ENCODE results near the gene SYT6. TPM values are rescaled to one million over a fixed set of nuclear protein-coding genes. Genes with fewer than 3 reads are reported as not detected.
A peak's percentile ranks its signal among the peaks of the same experiment; 100 is the strongest.

The SYT6 gene
- polyA plus RNA-seq, 3 donors from 2014 or later: not detected

- no peak overlapping the region for H3K27ac Mint-ChIP-seq
- no peak overlapping the region for H3K4me3 Mint-ChIP-seq
- H3K9me3 Mint-ChIP-seq: no peaks in the 10 kb centered on the region
- peaks cover 0 to 4% (median 0%) of the 10 kb centered on the region in 3 donors for H3K36me3 Mint-ChIP-seq
- peaks cover 0 to 1% (median 0%) of the 10 kb centered on the region in 3 donors for H3K27me3 Mint-ChIP-seq (ENCODE audit: low read depth in 3 of 3)
- no peak for DNase-seq
- H3K4me1 Mint-ChIP-seq: peaks cover 0 to 4% of the 10 kb centered on the region in 2 donors
Measured at GRCh38 chr1:114169509-114169908, 15.8 kb upstream of the SYT6 start.

DNA sequence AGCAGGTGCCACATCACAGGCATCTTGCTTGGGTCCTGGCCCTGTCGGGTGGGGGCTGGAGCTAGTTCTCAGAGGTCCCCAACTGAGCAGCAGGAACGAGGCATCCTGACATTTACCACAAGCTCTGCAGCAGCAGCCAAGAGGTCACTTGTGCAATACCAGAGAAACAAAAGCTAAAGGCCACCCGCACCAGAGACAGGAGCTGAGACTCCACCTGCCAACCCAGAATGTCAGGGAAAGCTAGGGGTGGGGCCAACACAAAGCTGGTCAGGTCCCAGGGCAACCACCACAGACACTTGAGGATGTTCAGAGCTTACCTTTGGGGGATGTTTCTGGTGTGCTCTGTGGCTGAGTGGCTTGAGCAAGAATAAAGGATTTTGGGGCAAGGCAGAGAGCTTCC is 13.6 kb upstream of the SYT6 start:
- H3K27me3 Mint-ChIP-seq (ENCODE audit: low read depth in 3 of 3): peaks cover 0 to 6% (median 1%) of the 10 kb centered on the region in 3 donors
- no peak overlapping the region for H3K4me3 Mint-ChIP-seq
- no peak overlapping the region for H3K27ac Mint-ChIP-seq
- peaks cover 0 to 4% (median 0%) of the 10 kb centered on the region in 3 donors for H3K36me3 Mint-ChIP-seq
- H3K4me1 Mint-ChIP-seq: peaks cover 0 to 4% of the 10 kb centered on the region in 2 donors
- no peaks in the 10 kb centered on the region for H3K9me3 Mint-ChIP-seq
- DNase-seq: no peak

- Mint-ChIP-seq H3K4me3 (no peak overlapping the region), H3K36me3 (peaks cover 0 to 9% (median 0%) of the 10 kb centered on the region in 3 donors), H3K9me3 (peaks cover 0 to 2% (median 0%) of the 10 kb centered on the region in 6 donors), H3K27ac (peak overlapping the region in 1 of 6 donors; percentile 14), H3K4me1 (peaks cover 0 to 4% of the 10 kb centered on the region in 2 donors), H3K27me3 (ENCODE audit: low read depth in 3 of 3) (peaks cover 3 to 7% (median 6%) of the 10 kb centered on the region in 3 donors)
- no peak for DNase-seq
Measured at GRCh38 chr1:114164840-114165543, 11.3 kb upstream of the SYT6 start.

- no peak for DNase-seq
- no peak overlapping the region for H3K4me3 Mint-ChIP-seq
- H3K27ac Mint-ChIP-seq: no peak overlapping the region
- H3K27me3 Mint-ChIP-seq (ENCODE audit: low read depth in 3 of 3): peaks cover 6 to 22% (median 21%) of the 10 kb centered on the region in 3 donors
- peaks cover 0 to 2% (median 0%) of the 10 kb centered on the region in 6 donors for H3K9me3 Mint-ChIP-seq
- H3K4me1 Mint-ChIP-seq: peaks cover under 1 to 2% of the 10 kb centered on the region in 2 donors
- H3K36me3 Mint-ChIP-seq: peaks cover 0 to 14% (median 0%) of the 10 kb centered on the region in 3 donors
Measured at GRCh38 chr1:114159941-114160340, 6.3 kb upstream of the SYT6 start.

DNA sequence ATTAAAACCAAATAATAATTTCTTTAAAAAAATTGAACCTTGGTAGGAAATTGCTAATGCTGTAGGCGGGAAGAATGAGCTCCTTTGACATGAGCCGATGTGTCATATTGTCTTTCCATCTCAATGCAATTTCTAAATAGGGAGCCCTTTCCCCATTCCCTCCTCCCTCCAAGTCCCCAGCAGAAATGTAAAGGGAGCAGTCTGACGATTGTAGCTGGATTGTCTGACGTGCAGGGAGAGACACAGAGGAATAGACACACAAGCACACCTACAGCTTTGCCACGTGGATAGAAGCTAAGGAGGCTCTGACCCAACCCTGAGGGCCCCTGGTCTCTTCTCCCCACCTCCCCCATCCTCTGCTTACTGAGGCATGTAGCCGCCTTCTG is 3.6 kb upstream of the SYT6 start:
- H3K9me3 Mint-ChIP-seq: peaks cover 0 to 2% (median 0%) of the 10 kb centered on the region in 6 donors
- peaks cover 15 to 16% of the 10 kb centered on the region in 2 donors for H3K4me1 Mint-ChIP-seq
- H3K36me3 Mint-ChIP-seq: peaks cover 0 to 9% (median 0%) of the 10 kb centered on the region in 3 donors
- no peak overlapping the region for H3K4me3 Mint-ChIP-seq
- H3K27me3 Mint-ChIP-seq (ENCODE audit: low read depth in 3 of 3): peaks cover 14 to 35% (median 24%) of the 10 kb centered on the region in 3 donors
- no peak for DNase-seq
- H3K27ac Mint-ChIP-seq: no peak overlapping the region

GRCh38 chr1:114156538-114157274 is 3.0 kb upstream of the SYT6 start:
- DNase-seq: no peak
- Mint-ChIP-seq H3K4me3 (no peak overlapping the region), H3K36me3 (peaks cover 0 to 9% (median 0%) of the 10 kb centered on the region in 3 donors), H3K27me3 (ENCODE audit: low read depth in 3 of 3) (peaks cover 14 to 35% (median 25%) of the 10 kb centered on the region in 3 donors), H3K9me3 (peaks cover 0 to 2% (median 0%) of the 10 kb centered on the region in 6 donors), H3K4me1 (peaks cover 15 to 16% of the 10 kb centered on the region in 2 donors), H3K27ac (no peak overlapping the region)

- H3K4me3 Mint-ChIP-seq: peak overlapping the region in 1 of 5 donors; percentile 0
- H3K27ac Mint-ChIP-seq: no peak overlapping the region
- peaks cover 15 to 16% of the 10 kb centered on the region in 2 donors for H3K4me1 Mint-ChIP-seq
- peaks cover 17 to 33% (median 33%) of the 10 kb centered on the region in 3 donors for H3K27me3 Mint-ChIP-seq (ENCODE audit: low read depth in 3 of 3)
- H3K36me3 Mint-ChIP-seq: peaks cover 0 to 4% (median 0%) of the 10 kb centered on the region in 3 donors
- no peaks in the 10 kb centered on the region for H3K9me3 Mint-ChIP-seq
- DNase-seq: no peak
Measured at GRCh38 chr1:114155706-114156105, 2.0 kb upstream of the SYT6 start.

- Mint-ChIP-seq H3K27me3 (ENCODE audit: low read depth in 3 of 3) (peaks cover 17 to 34% (median 28%) of the 10 kb centered on the region in 3 donors), H3K4me1 (peaks cover 15 to 16% of the 10 kb centered on the region in 2 donors), H3K27ac (no peak overlapping the region), H3K4me3 (peak overlapping the region in 4 of 5 donors; percentile 71 to 83 (median 80)), H3K36me3 (peaks cover 0 to 4% (median 0%) of the 10 kb centered on the region in 3 donors), H3K9me3 (no peaks in the 10 kb centered on the region)
- DNase-seq: peak; percentile 11 to 34 (median 16)
Measured at GRCh38 chr1:114154963-114155322, 1.3 kb upstream of the SYT6 start.

DNA sequence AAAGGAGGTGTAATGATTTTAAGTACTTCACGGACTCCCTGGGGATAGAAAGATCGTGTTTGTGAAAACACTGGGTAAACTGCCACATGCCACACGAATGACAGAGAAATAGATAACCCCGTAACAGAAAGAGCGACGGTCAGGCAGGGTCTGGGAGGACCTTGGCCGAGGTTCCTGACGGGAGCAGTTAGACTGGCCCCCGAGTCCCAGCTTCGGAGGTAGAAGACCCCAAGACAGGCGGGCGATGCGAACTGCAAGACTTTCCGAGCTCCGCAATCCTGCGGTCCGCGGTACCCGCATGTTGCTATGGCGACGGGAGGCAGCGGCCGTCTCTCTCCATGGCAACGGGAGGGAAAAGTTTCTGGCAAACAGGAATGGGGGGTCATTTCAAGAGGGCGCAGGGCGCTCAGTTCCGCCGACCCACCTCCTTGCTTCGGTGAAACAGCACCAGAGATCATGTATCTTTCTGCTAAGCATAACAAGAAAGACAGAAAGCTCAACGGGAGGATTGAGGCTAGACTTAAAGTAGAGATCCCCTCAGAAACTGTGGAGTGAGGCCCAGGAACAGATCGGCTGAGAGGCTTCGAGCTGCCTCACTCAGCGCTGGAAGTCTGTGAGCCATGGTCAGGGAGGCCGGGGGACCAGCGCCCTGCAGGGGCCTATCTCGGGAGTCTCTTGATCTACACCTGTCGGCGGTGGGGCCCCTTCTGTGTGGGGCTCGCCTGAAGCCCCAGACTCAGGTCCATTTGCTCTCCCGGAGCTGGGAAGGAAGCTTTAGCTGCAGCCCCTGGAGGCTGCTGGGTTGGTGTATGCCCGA is 685 bp upstream of the SYT6 start:
- peak; percentile 7 to 25 (median 18) for DNase-seq
- peak overlapping the region in 1 of 6 donors; percentile 69 for H3K27ac Mint-ChIP-seq
- peak overlapping the region; percentile 71 to 83 (median 77) for H3K4me3 Mint-ChIP-seq
- H3K9me3 Mint-ChIP-seq: no peaks in the 10 kb centered on the region
- peaks cover 15 to 16% of the 10 kb centered on the region in 2 donors for H3K4me1 Mint-ChIP-seq
- peaks cover 19 to 34% (median 28%) of the 10 kb centered on the region in 3 donors for H3K27me3 Mint-ChIP-seq (ENCODE audit: low read depth in 3 of 3)
- peaks cover 0 to 4% (median 0%) of the 10 kb centered on the region in 3 donors for H3K36me3 Mint-ChIP-seq

GRCh38 chr1:114152508-114153260 is 985 bp downstream of the SYT6 start:
- peak; percentile 17 to 24 (median 22) for DNase-seq
- Mint-ChIP-seq H3K4me1 (peaks cover 15 to 16% of the 10 kb centered on the region in 2 donors), H3K4me3 (peak overlapping the region; percentile 54 to 83 (median 77)), H3K9me3 (no peaks in the 10 kb centered on the region), H3K27ac (no peak overlapping the region), H3K36me3 (peaks cover 0 to 14% (median 0%) of the 10 kb centered on the region in 3 donors), H3K27me3 (ENCODE audit: low read depth in 3 of 3) (peaks cover 19 to 29% (median 28%) of the 10 kb centered on the region in 3 donors)

GRCh38 chr1:114152089-114152507 is 1.6 kb downstream of the SYT6 start:
- Mint-ChIP-seq H3K4me3 (peak overlapping the region; percentile 28 to 70 (median 64)), H3K4me1 (peaks cover 15 to 16% of the 10 kb centered on the region in 2 donors), H3K9me3 (no peaks in the 10 kb centered on the region), H3K27me3 (ENCODE audit: low read depth in 3 of 3) (peaks cover 19 to 29% (median 28%) of the 10 kb centered on the region in 3 donors), H3K27ac (no peak overlapping the region), H3K36me3 (peaks cover 0 to 14% (median 0%) of the 10 kb centered on the region in 3 donors)
- DNase-seq: no peak

DNA sequence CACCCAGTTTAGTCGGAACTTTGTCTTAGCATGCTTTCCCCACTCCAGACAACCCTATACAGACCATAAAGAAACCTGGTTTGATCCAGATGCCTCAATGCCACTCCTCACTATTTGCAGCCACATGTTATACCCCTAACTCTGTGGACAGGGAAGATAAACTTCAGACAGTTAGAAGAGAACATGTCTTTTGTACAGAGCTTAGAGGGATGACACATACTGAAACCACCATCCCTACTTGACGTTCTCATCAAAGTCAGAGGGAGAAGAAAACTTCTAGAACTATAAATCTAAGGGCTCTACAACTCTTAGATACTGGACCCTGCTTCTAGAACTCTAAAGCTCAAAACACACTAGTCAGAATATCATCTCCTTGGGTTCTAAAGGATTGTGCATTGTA is 3.7 kb downstream of the SYT6 start:
- H3K4me3 Mint-ChIP-seq: no peak overlapping the region
- peaks cover 15 to 18% (median 16%) of the 10 kb centered on the region in 3 donors for H3K27me3 Mint-ChIP-seq (ENCODE audit: low read depth in 3 of 3)
- H3K27ac Mint-ChIP-seq: no peak overlapping the region
- DNase-seq: no peak
- no peaks in the 10 kb centered on the region for H3K9me3 Mint-ChIP-seq
- peaks cover 0 to 10% (median 0%) of the 10 kb centered on the region in 3 donors for H3K36me3 Mint-ChIP-seq
- peaks cover 13 to 16% of the 10 kb centered on the region in 2 donors for H3K4me1 Mint-ChIP-seq
